B cell (primary cell): Measurements from ENCODE around the gene WDR83. TPM values are rescaled to one million over a fixed set of nuclear protein-coding genes. Genes with fewer than 3 reads are reported as not detected.
A peak's percentile ranks its signal among the peaks of the same experiment; 100 is the strongest.

Experiments used
- ATAC-seq: fragments of 200-7000 bp; cut with Tn5 transposase; one replicate; pipeline ENCODE4 v1.10.0; 2021; ENCODE audit warnings: low read depth, mild to moderate bottlenecking, moderate number of reproducible peaks, moderate library complexity
- CTCF ChIA-PET: fragments of 350-600 bp; sonication (Branson Sonifier 250); formaldehyde crosslinking; loops from one replicate; lab custom pipeline; 2021; ENCODE audit warnings: antibody characterized with exemption, inconsistent platforms; lab: Charles Lee
- POLR2A ChIA-PET: fragments of 350-600 bp; sonication (Branson Sonifier 250); formaldehyde crosslinking; loops from one replicate; lab custom pipeline; 2021; ENCODE audit warnings: antibody characterized with exemption; lab: Charles Lee
- DNase-seq: peaks from one replicate; pipeline ENCODE4 v3.0.0; 2013
- H2AFZ ChIP-seq: 2 replicates; pipeline ENCODE4 v1.6.1; 2012; ENCODE audit warnings: mild to moderate bottlenecking, low read depth, low read length; ENCODE audit not compliant: insufficient read depth, poor library complexity, severe bottlenecking
- H3K27ac ChIP-seq, 2 donors: 1 replicate in 1 of 2; 2 replicates in 1 of 2; pipeline ENCODE4 v1.5.1; 2012 to 2013; ENCODE audit warnings: low read length in 2 of 2, mild to moderate bottlenecking in 2 of 2, moderate library complexity in 1 of 2
- H3K27me3 ChIP-seq, 4 experiments: fragments of 200-600 bp in 1 of 4; sonication (generic) in 1 of 4; replicated peaks in 1 of 4; 1 replicate in 2 of 4; 2 replicates in 2 of 4; pipeline versions ENCODE4 v1.6.1 to v1.7.0; 2013 to 2016; ENCODE audit warnings: low read length in 3 of 4, mild to moderate bottlenecking in 2 of 4, mixed read lengths in 1 of 4, moderate library complexity in 1 of 4; ENCODE audit not compliant: insufficient read depth in 4 of 4, control insufficient read depth in 3 of 4; ENCODE audit errors: control extremely low read depth in 1 of 4
- H3K36me3 ChIP-seq, 2 experiments: replicated peaks in 1 of 2; 1 replicate in 1 of 2; 2 replicates in 1 of 2; pipeline versions ENCODE4 v1.6.1 to v1.7.1; 2013; ENCODE audit warnings: low read length in 1 of 2; ENCODE audit not compliant: insufficient read depth in 2 of 2, control insufficient read depth in 1 of 2; ENCODE audit errors: control extremely low read depth in 1 of 2, extremely low read depth in 1 of 2
- H3K4me1 ChIP-seq, 2 donors: fragments of 200-600 bp in 1 of 2; sonication (generic) in 1 of 2; 1 replicate in 1 of 2; 2 replicates in 1 of 2; pipeline versions ENCODE4 v1.5.1 to v1.6.1; 2013 to 2017; ENCODE audit warnings: low read length in 2 of 2; ENCODE audit not compliant: control insufficient read depth in 2 of 2, insufficient read depth in 2 of 2
- H3K4me2 ChIP-seq: replicated peaks from 2 replicates; pipeline ENCODE3; 2012; ENCODE audit warnings: mild to moderate bottlenecking, low read depth, low read length; ENCODE audit not compliant: poor library complexity, severe bottlenecking
- H3K4me3 ChIP-seq, 5 experiments: fragments of 200-600 bp in 1 of 5; sonication (generic) in 1 of 5; 1 replicate in 3 of 5; 2 replicates in 2 of 5; pipeline versions ENCODE4 v1.5.1 to v1.7.0; 2011 to 2016; ENCODE audit warnings: low read length in 4 of 5, mild to moderate bottlenecking in 4 of 5, low read depth in 2 of 5, control low read depth in 1 of 5, moderate library complexity in 1 of 5; ENCODE audit not compliant: insufficient read depth in 1 of 5; ENCODE audit errors: control extremely low read depth in 1 of 5, extremely low read depth in 1 of 5
- H3K79me2 ChIP-seq: fragments of 200-600 bp; sonication (generic); one replicate; pipeline ENCODE4 v1.6.0; 2016; ENCODE audit warnings: low read length; ENCODE audit not compliant: control insufficient read depth, insufficient read depth
- H3K9ac ChIP-seq: fragments of 200-600 bp; sonication (generic); 2 replicates; pipeline ENCODE4 v1.6.1; 2017; ENCODE audit warnings: mild to moderate bottlenecking, low read length, moderate library complexity
- H3K9me3 ChIP-seq, 3 donors: one replicate each; pipeline versions ENCODE4 v1.6.1 to v1.7.1; 2013; ENCODE audit warnings: low read length in 2 of 3; ENCODE audit not compliant: control insufficient read depth in 2 of 3, insufficient read depth in 1 of 3; ENCODE audit errors: control extremely low read depth in 1 of 3
- H4K20me1 ChIP-seq: 2 replicates; pipeline ENCODE4 v1.6.0; 2012; ENCODE audit warnings: mild to moderate bottlenecking, low read length; ENCODE audit not compliant: insufficient read depth, control insufficient read depth, poor library complexity, severe bottlenecking
- H3K27ac Mint-ChIP-seq: one replicate; pipeline ENCODE4 v1.8.0; 2021; ENCODE audit warnings: mixed read lengths
- H3K27me3 Mint-ChIP-seq: one replicate; pipeline ENCODE4 v1.8.0; 2021; ENCODE audit warnings: mixed read lengths
- H3K4me1 Mint-ChIP-seq: one replicate; pipeline ENCODE4 v1.8.0; 2021; ENCODE audit warnings: mixed read lengths
- H3K4me3 Mint-ChIP-seq: one replicate; pipeline ENCODE4 v1.8.0; 2021; ENCODE audit warnings: mixed read lengths
- H3K9me3 Mint-ChIP-seq: one replicate; pipeline ENCODE4 v1.8.0; 2022; ENCODE audit warnings: mixed read lengths; ENCODE audit not compliant: insufficient read depth
- EZH2 ChIP-seq: IDR thresholded peaks from 2 replicates; pipeline ENCODE4 v1.6.1; 2012; ENCODE audit warnings: borderline replicate concordance, low read depth, mild to moderate bottlenecking, moderate library complexity, low read length; ENCODE audit not compliant: insufficient read depth, poor library complexity, severe bottlenecking
- WGBS: methylation state at CpG from one replicate; pipeline ENCODE4 v1.1.5; 2013; ENCODE audit warnings: missing lambda C conversion rate; ENCODE audit not compliant: insufficient coverage; 5-methylcytosine and 5-hydroxymethylcytosine counted together
- intact Hi-C: fragments of 100-400 bp; cut with micrococcal nuclease; formaldehyde crosslinking; loops from one replicate; pipeline ENCODE4 v1.10.0; 2022
- polyA plus RNA-seq: library from polyadenylated mRNA; depleted of rRNA; stranded (reverse); fragments of >200 nt; gene quantifications from 2 replicates; pipeline ENCODE4 v1.2.3, GENCODE V29; 2012
- total RNA-seq, 2 donors: library from RNA; stranded (reverse); fragments of 120-200 nt in 1 of 2; gene quantifications; 1 replicate in 1 of 2; 2 replicates in 1 of 2; pipeline versions ENCODE4 v1.2.3 to v1.2.4, GENCODE V29; 2013 to 2022
- TF ChIP-seq, protein P1 (sequence below): fragments of 200-600 bp; IDR thresholded peaks from one replicate; pipeline ENCODE4 v1.8.0; 2022; ENCODE audit warnings: antibody characterized with exemption, mild to moderate bottlenecking

WDR83 gene
- total and polyA plus RNA-seq, 2 donors (not counting 1 experiment from before 2014, with no cell fraction given), result 16.3 to 24.6 TPM

DNA sequence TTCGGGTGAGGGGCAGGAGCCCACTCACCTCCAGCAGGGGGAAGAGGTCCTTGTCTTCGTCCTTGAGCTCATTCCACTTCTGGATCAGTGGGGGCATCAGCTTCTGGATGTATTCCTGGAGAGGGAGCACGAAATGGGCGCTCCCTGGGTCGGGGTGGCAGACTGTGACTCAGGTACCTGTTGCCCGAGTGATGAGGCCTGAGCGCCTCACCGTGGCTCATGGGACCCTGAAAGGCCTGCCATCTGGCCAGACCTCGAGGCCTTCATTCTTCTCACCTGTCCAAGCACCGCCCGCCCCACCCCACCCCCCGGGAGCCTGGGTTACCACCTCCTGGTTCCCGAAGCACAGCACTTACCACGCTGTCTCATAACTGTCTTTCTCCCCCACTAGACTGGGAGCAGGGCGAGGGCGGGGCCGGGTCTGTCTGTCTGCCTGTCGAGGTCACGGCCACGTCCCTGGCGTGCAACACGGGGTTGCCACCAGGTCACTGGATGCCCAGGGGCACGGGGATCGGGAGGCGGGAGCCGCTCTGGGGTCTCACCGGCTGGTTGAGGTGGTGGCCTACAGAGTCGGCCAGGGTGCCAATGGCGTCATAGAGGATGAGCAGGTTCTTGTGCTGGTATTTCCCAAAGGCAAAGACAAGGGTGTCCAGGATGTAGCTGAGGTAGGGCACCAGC is 39.2 kb downstream of the WDR83 start:
- H3K27ac Mint-ChIP-seq, result peak overlapping the region; percentile 15
- no peak for DNase-seq
- intact Hi-C loops, result no loop called here
- no peak for ATAC-seq
- TF ChIP-seq, protein P1, sequence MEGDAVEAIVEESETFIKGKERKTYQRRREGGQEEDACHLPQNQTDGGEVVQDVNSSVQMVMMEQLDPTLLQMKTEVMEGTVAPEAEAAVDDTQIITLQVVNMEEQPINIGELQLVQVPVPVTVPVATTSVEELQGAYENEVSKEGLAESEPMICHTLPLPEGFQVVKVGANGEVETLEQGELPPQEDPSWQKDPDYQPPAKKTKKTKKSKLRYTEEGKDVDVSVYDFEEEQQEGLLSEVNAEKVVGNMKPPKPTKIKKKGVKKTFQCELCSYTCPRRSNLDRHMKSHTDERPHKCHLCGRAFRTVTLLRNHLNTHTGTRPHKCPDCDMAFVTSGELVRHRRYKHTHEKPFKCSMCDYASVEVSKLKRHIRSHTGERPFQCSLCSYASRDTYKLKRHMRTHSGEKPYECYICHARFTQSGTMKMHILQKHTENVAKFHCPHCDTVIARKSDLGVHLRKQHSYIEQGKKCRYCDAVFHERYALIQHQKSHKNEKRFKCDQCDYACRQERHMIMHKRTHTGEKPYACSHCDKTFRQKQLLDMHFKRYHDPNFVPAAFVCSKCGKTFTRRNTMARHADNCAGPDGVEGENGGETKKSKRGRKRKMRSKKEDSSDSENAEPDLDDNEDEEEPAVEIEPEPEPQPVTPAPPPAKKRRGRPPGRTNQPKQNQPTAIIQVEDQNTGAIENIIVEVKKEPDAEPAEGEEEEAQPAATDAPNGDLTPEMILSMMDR, result no peak
- no peak for TF ChIP-seq EZH2
- no peaks in the 10 kb centered on the region for H3K9me3 ChIP-seq
- ChIA-PET POLR2A (interaction anchor here (0.6 kb wide), 1 partner anchor 123 kb away, joined by 4 read pairs; no protein-coding TSS in a partner anchor), CTCF (interaction anchor here (0.6 kb wide), 1 partner anchor 22 kb away, joined by 3 read pairs; no protein-coding TSS in a partner anchor)
- no peak overlapping the region for H3K27ac ChIP-seq
- H3K4me1 Mint-ChIP-seq, result no peaks in the 10 kb centered on the region
- no peaks in the 10 kb centered on the region for H3K4me1 ChIP-seq
- H3K9me3 Mint-ChIP-seq, result no peaks in the 10 kb centered on the region
- no peak overlapping the region for H2AFZ ChIP-seq
- H3K4me2 ChIP-seq, result no peak overlapping the region
- H3K4me3 ChIP-seq, result no peak overlapping the region
- H3K36me3 ChIP-seq, result peaks cover 8 to 66% of the 10 kb centered on the region in 2 experiments
- H4K20me1 ChIP-seq, result no peaks in the 10 kb centered on the region
- 97% methylated on average over 28 of the region's 29 CpGs for WGBS
- no peaks in the 10 kb centered on the region for H3K27me3 Mint-ChIP-seq
- no peaks in the 10 kb centered on the region for H3K27me3 ChIP-seq
- peaks cover 3% of the 10 kb centered on the region for H3K79me2 ChIP-seq
- no peak overlapping the region for H3K4me3 Mint-ChIP-seq
- H3K9ac ChIP-seq, result no peak overlapping the region

DNA sequence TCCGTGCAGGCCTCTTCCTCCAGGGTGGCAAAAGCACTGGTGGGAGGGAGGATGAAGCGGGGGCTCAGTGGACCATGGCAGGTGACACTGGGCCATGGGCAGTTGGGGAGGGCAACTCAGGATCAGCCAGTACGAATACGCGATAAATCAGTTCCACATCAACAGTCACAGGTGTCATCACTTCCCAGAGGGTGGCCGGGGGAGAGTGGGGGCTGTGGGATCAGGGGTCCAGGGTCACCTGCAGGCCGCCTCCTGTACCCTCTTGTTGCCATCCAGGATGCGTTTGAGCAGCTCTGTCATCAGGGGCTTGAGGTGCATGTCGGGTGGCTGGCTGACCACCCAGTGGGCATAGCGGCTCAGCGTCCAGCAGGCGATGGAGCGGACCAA is 39.7 kb downstream of the WDR83 start:
- no peak for DNase-seq
- H3K9me3 ChIP-seq, result no peaks in the 10 kb centered on the region
- no peaks in the 10 kb centered on the region for H3K27me3 ChIP-seq
- H3K9ac ChIP-seq, result no peak overlapping the region
- Mint-ChIP-seq H3K4me3 (no peak overlapping the region), H3K27me3 (no peaks in the 10 kb centered on the region), H3K9me3 (no peaks in the 10 kb centered on the region), H3K27ac (no peak overlapping the region), H3K4me1 (no peaks in the 10 kb centered on the region)
- H3K27ac ChIP-seq, result no peak overlapping the region
- POLR2A ChIA-PET, result interaction anchor here (0.6 kb wide), 1 partner anchor 123 kb away, joined by 4 read pairs; no protein-coding TSS in a partner anchor
- intact Hi-C loops, result no loop called here
- peaks cover 8 to 64% of the 10 kb centered on the region in 2 experiments for H3K36me3 ChIP-seq
- no peaks in the 10 kb centered on the region for H4K20me1 ChIP-seq
- no peaks in the 10 kb centered on the region for H3K4me1 ChIP-seq
- no peak for ATAC-seq
- CTCF ChIA-PET, result no interaction called here
- no peak overlapping the region for H2AFZ ChIP-seq
- 100% methylated on average over 8 of the region's 13 CpGs for WGBS
- TF ChIP-seq, protein P1, result no peak
- TF ChIP-seq EZH2, result no peak
- H3K79me2 ChIP-seq, result peaks cover 6% of the 10 kb centered on the region
- H3K4me2 ChIP-seq, result no peak overlapping the region
- no peak overlapping the region for H3K4me3 ChIP-seq
